Spinal cord (tissue), 10 donors: ENCODE data around the gene DAGLB. TPM values are rescaled to one million over a fixed set of nuclear protein-coding genes. Genes with fewer than 3 reads are reported as not detected.

Experiments
- DNase-seq, 6 donors: peaks; one replicate each; pipeline versions ENCODE4 v3.0.0 to v3.0.0-alpha.2; 2013 to 2015; ENCODE audit warnings: low spot score in 6 of 6, low read depth in 4 of 6
- H3K27ac ChIP-seq: one replicate; pipeline ENCODE4 v1.5.1; 2013; ENCODE audit warnings: low read depth, low read length, control low read depth
- H3K27me3 ChIP-seq: one replicate; pipeline ENCODE4 v1.6.1; 2013; ENCODE audit warnings: low read length; ENCODE audit not compliant: control insufficient read depth, insufficient read depth
- H3K36me3 ChIP-seq: one replicate; pipeline ENCODE4 v1.6.1; 2013; ENCODE audit warnings: low read length; ENCODE audit not compliant: control insufficient read depth, insufficient read depth
- H3K4me1 ChIP-seq: one replicate; pipeline ENCODE4 v1.6.1; 2013; ENCODE audit warnings: low read length; ENCODE audit not compliant: control insufficient read depth, insufficient read depth
- H3K4me3 ChIP-seq: one replicate; pipeline ENCODE4 v1.5.1; 2013; ENCODE audit warnings: low read depth, low read length, control low read depth
- H3K9me3 ChIP-seq: one replicate; pipeline ENCODE4 v1.6.1; 2013; ENCODE audit warnings: low read length; ENCODE audit not compliant: control insufficient read depth, insufficient read depth
- WGBS: methylation state at CpG from one replicate; pipeline ENCODE4 v1.1.5; 2013; ENCODE audit warnings: missing lambda C conversion rate; ENCODE audit not compliant: insufficient coverage; 5-methylcytosine and 5-hydroxymethylcytosine counted together
- polyA plus RNA-seq, 2 donors: library from polyadenylated mRNA; unstranded; fragments of 120-200 nt; gene quantifications; one replicate each; pipeline ENCODE4 v1.2.1, GENCODE V29; 2013; ENCODE audit not compliant: insufficient read length in 2 of 2
- total RNA-seq, 2 donors: library from RNA; depleted of rRNA in 1 of 2; stranded (reverse); fragments of 120-200 nt in 1 of 2; fragments of >200 nt in 1 of 2; gene quantifications; one replicate each; pipeline versions ENCODE4 v1.2.3 to v1.2.4, GENCODE V29; 2013 to 2014
- donor health status: healthy.

Gene DAGLB
- total and polyA plus RNA-seq, 4 donors, result 16.4 to 21.9 (median 17.3) TPM

- DNase-seq, result no peak
- Histone ChIP-seq H3K4me3 (no peak overlapping the region), H3K9me3 (no peaks in the 10 kb centered on the region), H3K27me3 (no peaks in the 10 kb centered on the region), H3K27ac (no peak overlapping the region), H3K36me3 (peaks cover 73% of the 10 kb centered on the region), H3K4me1 (no peaks in the 10 kb centered on the region)
- WGBS, result 86% methylated on average over 17 of the region's 18 CpGs
These were observed 24.7 kb downstream of the DAGLB start for GRCh38 chr7:6422926-6423632.

- Histone ChIP-seq H3K36me3 (peaks cover 74% of the 10 kb centered on the region), H3K9me3 (no peaks in the 10 kb centered on the region), H3K27ac (no peak overlapping the region), H3K4me3 (no peak overlapping the region), H3K4me1 (no peaks in the 10 kb centered on the region), H3K27me3 (no peaks in the 10 kb centered on the region)
- WGBS, result 87% methylated on average over 15 of the region's 16 CpGs
- DNase-seq, result no peak
These were observed 25.7 kb downstream of the DAGLB start for GRCh38 chr7:6422095-6422494.

GRCh38 chr7:6420680-6421079 is 27.1 kb downstream of the DAGLB start:
- Histone ChIP-seq H3K4me1 (no peaks in the 10 kb centered on the region), H3K27ac (no peak overlapping the region), H3K9me3 (no peaks in the 10 kb centered on the region), H3K27me3 (no peaks in the 10 kb centered on the region), H3K36me3 (peaks cover 75% of the 10 kb centered on the region), H3K4me3 (no peak overlapping the region)
- DNase-seq, result peak in 1 of 6 donors; percentile 67
- 68% methylated on average over 7 of the region's 10 CpGs for WGBS

- Histone ChIP-seq H3K36me3 (peaks cover 72% of the 10 kb centered on the region), H3K4me1 (no peaks in the 10 kb centered on the region), H3K4me3 (no peak overlapping the region), H3K27me3 (no peaks in the 10 kb centered on the region), H3K27ac (no peak overlapping the region), H3K9me3 (no peaks in the 10 kb centered on the region)
- peak in 1 of 6 donors; percentile 47 for DNase-seq
- 80% methylated on average over 16 of the region's 16 CpGs for WGBS
These were observed 28.4 kb downstream of the DAGLB start for GRCh38 chr7:6419310-6419773.

- H3K4me1 ChIP-seq, result no peaks in the 10 kb centered on the region
- no peaks in the 10 kb centered on the region for H3K9me3 ChIP-seq
- H3K27me3 ChIP-seq, result no peaks in the 10 kb centered on the region
- peaks cover 73% of the 10 kb centered on the region for H3K36me3 ChIP-seq
- WGBS, result 100% methylated on average over 2 of the region's 5 CpGs
- H3K4me3 ChIP-seq, result no peak overlapping the region
- no peak for DNase-seq
- H3K27ac ChIP-seq, result no peak overlapping the region
These were observed 30.3 kb downstream of the DAGLB start for GRCh38 chr7:6417408-6417807.

GRCh38 chr7:6416516-6417145 is 31.1 kb downstream of the DAGLB start:
- Histone ChIP-seq H3K9me3 (no peaks in the 10 kb centered on the region), H3K36me3 (peaks cover 73% of the 10 kb centered on the region), H3K4me1 (no peaks in the 10 kb centered on the region), H3K27me3 (no peaks in the 10 kb centered on the region), H3K27ac (no peak overlapping the region), H3K4me3 (no peak overlapping the region)
- DNase-seq, result no peak
- 79% methylated on average over 21 of the region's 23 CpGs for WGBS

GRCh38 chr7:6413637-6414036 is 34.1 kb downstream of the DAGLB start:
- DNase-seq, result no peak
- H3K36me3 ChIP-seq, result peaks cover 80% of the 10 kb centered on the region
- WGBS, result 100% methylated on average over 2 of the region's 10 CpGs

GRCh38 chr7:6409944-6410693 is 37.6 kb downstream of the DAGLB start:
- WGBS, result 91% methylated on average over 22 of the region's 34 CpGs

More at GRCh38 chr7:6413637-6414036, 34.1 kb downstream of the DAGLB start:
- Histone ChIP-seq H3K27ac (no peak overlapping the region), H3K9me3 (no peaks in the 10 kb centered on the region), H3K4me1 (no peaks in the 10 kb centered on the region), H3K4me3 (no peak overlapping the region), H3K27me3 (no peaks in the 10 kb centered on the region)

GRCh38 chr7:6409091-6409490 is 38.7 kb downstream of the DAGLB start:
- no peak for DNase-seq
- WGBS, result 96% methylated on average over 7 of the region's 14 CpGs
- Histone ChIP-seq H3K27ac (no peak overlapping the region), H3K4me3 (no peak overlapping the region), H3K36me3 (peaks cover 78% of the 10 kb centered on the region), H3K27me3 (no peaks in the 10 kb centered on the region), H3K9me3 (no peaks in the 10 kb centered on the region), H3K4me1 (no peaks in the 10 kb centered on the region)

More at GRCh38 chr7:6409944-6410693, 37.6 kb downstream of the DAGLB start:
- no peak for DNase-seq
- Histone ChIP-seq H3K9me3 (no peaks in the 10 kb centered on the region), H3K27ac (no peak overlapping the region), H3K36me3 (peaks cover 79% of the 10 kb centered on the region), H3K4me1 (no peaks in the 10 kb centered on the region), H3K4me3 (no peak overlapping the region), H3K27me3 (no peaks in the 10 kb centered on the region)
